K562 (cell line): Measurements from ENCODE around the gene AAR2. TPM values are rescaled to one million over a fixed set of nuclear protein-coding genes. Genes with fewer than 3 reads are reported as not detected.

Experiments used
- ATAC-seq: fragments of 200-7000 bp; cut with Tn5 transposase; 3 replicates; pipeline ENCODE4 v1.9.1; 2020; ENCODE audit warnings: moderate library complexity
- BruUV-seq: library from RNA; stranded (reverse); fragments of 400-500 nt; replicated peaks from 2 replicates; lab custom pipeline; 2021; lab: Mats Ljungman, UMichigan
- CTCF ChIA-PET: fragments of 300-600 bp; formaldehyde crosslinking; extraction: SDS; loops from one replicate; lab custom pipeline; 2021; ENCODE audit warnings: low intra/inter-chr PET ratio; lab: Yijun Ruan, JAX
- POLR2A ChIA-PET: fragments of 300-600, 350-650 bp; sonication (Branson Sonifier 250); formaldehyde crosslinking; extraction: SDS; loops from one replicate; lab custom pipeline; 2021; ENCODE audit warnings: antibody characterized with exemption, inconsistent platforms; lab: Yijun Ruan, JAX
- DNase-seq, 4 experiments: peaks; one replicate each; pipeline versions ENCODE4 v3.0.0 to v3.0.0-alpha.2; 2011 to 2018; ENCODE audit warnings: low spot score in 3 of 4, mixed read lengths in 3 of 4; ENCODE audit errors: extremely low read depth in 1 of 4
- FAIRE-seq: peaks from 2 replicates; lab custom pipeline; 2011; peaks lifted over from hg19 to GRCh38; lab: Jason Lieb, UNC
- H2AFZ ChIP-seq: 2 replicates; pipeline ENCODE4 v1.6.0; 2011; ENCODE audit warnings: low read depth, low read length, control low read depth, inconsistent platforms
- H3K27ac ChIP-seq: fragments of 200-600 bp; 3 replicates; pipeline ENCODE4 v1.8.0; 2011; ENCODE audit warnings: low read depth, mild to moderate bottlenecking, control low read depth, inconsistent platforms, low read length, moderate library complexity, mixed read lengths; ENCODE audit errors: extremely low read depth
- H3K27me3 ChIP-seq, 2 experiments: fragments of 300-600 bp in 1 of 2; 2 replicates in 1 of 2; 3 replicates in 1 of 2; pipeline versions ENCODE4 v1.6.0 to v1.8.0; 2011; ENCODE audit warnings: inconsistent platforms in 2 of 2, low read length in 2 of 2, mild to moderate bottlenecking in 1 of 2, mixed read lengths in 1 of 2, moderate library complexity in 1 of 2; ENCODE audit not compliant: control insufficient read depth in 2 of 2, insufficient read depth in 2 of 2
- H3K36me3 ChIP-seq: fragments of 300-600 bp; 3 replicates; pipeline ENCODE4 v1.8.0; 2011; ENCODE audit warnings: mild to moderate bottlenecking, low read length, inconsistent platforms; ENCODE audit not compliant: control insufficient read depth, insufficient read depth
- H3K4me1 ChIP-seq, 2 experiments: fragments of 200-600 bp in 1 of 2; replicated peaks in 1 of 2; 2 replicates in 1 of 2; 3 replicates in 1 of 2; pipeline versions ENCODE4 v1.5.1 to v1.8.0; 2011; ENCODE audit warnings: inconsistent platforms in 2 of 2, low read length in 2 of 2, mild to moderate bottlenecking in 1 of 2, mixed read lengths in 1 of 2, moderate library complexity in 1 of 2; ENCODE audit not compliant: control insufficient read depth in 2 of 2, insufficient read depth in 2 of 2
- H3K4me2 ChIP-seq: 2 replicates; pipeline ENCODE4 v1.6.1; 2011; ENCODE audit warnings: low read length, control low read depth, inconsistent platforms, mixed read lengths; ENCODE audit not compliant: insufficient read depth
- H3K4me3 ChIP-seq: fragments of 200-600 bp; sonication (generic), shearing (Covaris generic); 2 replicates; pipeline ENCODE4 v1.5.1; 2016; ENCODE audit warnings: control low read depth, inconsistent platforms
- H3K79me2 ChIP-seq: fragments of 200-600 bp; 3 replicates; pipeline ENCODE4 v1.8.0; 2011; ENCODE audit warnings: low read length, inconsistent platforms; ENCODE audit not compliant: control insufficient read depth, insufficient read depth
- H3K9ac ChIP-seq, 2 experiments: 2 replicates each; pipeline versions ENCODE4 v1.6.0 to v1.6.1; 2011; ENCODE audit warnings: low read depth in 2 of 2, low read length in 2 of 2, control low read depth in 1 of 2, inconsistent platforms in 1 of 2, mild to moderate bottlenecking in 1 of 2, mixed read lengths in 1 of 2; ENCODE audit not compliant: insufficient read depth in 1 of 2
- H3K9me1 ChIP-seq: one replicate; pipeline ENCODE4 v1.6.0; 2011; ENCODE audit warnings: inconsistent platforms, mild to moderate bottlenecking, low read length, moderate library complexity; ENCODE audit not compliant: control insufficient read depth, insufficient read depth
- H3K9me3 ChIP-seq: replicated peaks from 2 replicates; pipeline ENCODE4 v1.5.1; 2011; ENCODE audit warnings: low read depth, low read length, inconsistent platforms; ENCODE audit not compliant: control insufficient read depth, insufficient read depth
- H4K20me1 ChIP-seq: replicated peaks from 2 replicates; pipeline ENCODE4 v1.6.1; 2011; ENCODE audit warnings: low read length, inconsistent platforms, mixed read lengths; ENCODE audit not compliant: control insufficient read depth, insufficient read depth
- BRF1 ChIP-seq: IDR thresholded peaks from 3 replicates; pipeline ENCODE4 v1.6.1; 2011; ENCODE audit warnings: borderline replicate concordance, mild to moderate bottlenecking; ENCODE audit not compliant: insufficient read length; ENCODE audit errors: extremely low read depth
- MAFG ChIP-seq: fragments of 450-650 bp; conservative IDR thresholded peaks from 2 replicates; pipeline ENCODE4 v1.6.1; 2016; ENCODE audit warnings: missing genetic modification characterization, missing compliant biosample characterization
- RBM17 ChIP-seq: fragments of 200-400 bp; formaldehyde crosslinking; IDR thresholded peaks from 2 replicates; pipeline ENCODE4 v1.6.1; 2017; ENCODE audit warnings: low read depth, mild to moderate bottlenecking, low read length, borderline replicate concordance
- ZBTB17 ChIP-seq: fragments of 450-650 bp; formaldehyde crosslinking; IDR thresholded peaks from 2 replicates; pipeline ENCODE4 v1.4.0; 2020; ENCODE audit warnings: mild to moderate bottlenecking
- ZC3H11A ChIP-seq: IDR thresholded peaks from 2 replicates; pipeline ENCODE4 v1.6.1; 2012; ENCODE audit warnings: low read depth, low read length, improper control_type of control experiment
- ZNF253 ChIP-seq: fragments of 250-450 bp; sonication (Bioruptor Pico); conservative IDR thresholded peaks from 2 replicates; pipeline ENCODE4 v1.6.1; 2021; ENCODE audit warnings: mild to moderate bottlenecking
- WGBS: fragments of 100-300 bp; shearing (Covaris generic); methylation state at CpG from one replicate; pipeline ENCODE4 v1.1.6; 2016; ENCODE audit warnings: low coverage, mixed read lengths; ENCODE audit not compliant: insufficient coverage; ENCODE audit errors: missing lambda C conversion rate; 5-methylcytosine and 5-hydroxymethylcytosine counted together
- in situ Hi-C: fragments of 300-500 bp; cut with MboI; formaldehyde crosslinking; loops from 4 replicates; pipeline ENCODE4 v1.15.0; 2018; ENCODE audit warnings: inconsistent platforms, mixed read lengths
- intact Hi-C: fragments of 100-400 bp; cut with micrococcal nuclease; formaldehyde crosslinking; loops from 2 replicates; pipeline ENCODE4 v1.14.2; 2022
- polyA plus RNA-seq, 8 experiments: library from polyadenylated mRNA; depleted of rRNA in 4 of 8; stranded (reverse) in 5 of 8; unstranded in 3 of 8; fragments of >200 nt; fragmentation: Nextera tagmentation in 2 of 8; fragmentation: Illumina TruSeq in 1 of 8; extraction: Ambion mirVana in 2 of 8; extraction: Trizol in 1 of 8; gene quantifications; 2 replicates each; pipeline versions ENCODE4 v1.2.1 to v1.2.3, GENCODE V29; 2011 to 2014; ENCODE audit warnings: inconsistent platforms in 1 of 8, missing spikeins in 1 of 8
- total RNA-seq, 7 experiments: library from RNA; depleted of rRNA in 6 of 7; stranded (reverse); fragments of >200 nt in 6 of 7; fragmentation: Illumina TruSeq in 2 of 7; extraction: Trizol in 2 of 7; gene quantifications; 2 replicates each; pipeline versions ENCODE4 v1.2.1 to v1.2.3, GENCODE V29; 2011 to 2021; ENCODE audit warnings: low replicate concordance in 1 of 7
- TF ChIP-seq, protein P1 (sequence below), 2 experiments: fragments of 450-650 bp; IDR thresholded peaks; 2 replicates each; pipeline ENCODE4 v1.6.1; 2016
- TF ChIP-seq, protein P2 (sequence below): fragments of 250-450 bp; sonication (Bioruptor Pico); IDR thresholded peaks from 2 replicates; pipeline ENCODE4 v1.9.0; 2021; ENCODE audit warnings: mild to moderate bottlenecking, inconsistent platforms

AAR2 gene
- total and polyA plus RNA-seq, 9 of the 15 experiments (the other 6 are each of a cell fraction or from before 2014, with no cell fraction given), result 6.5 to 36.2 (median 24.7) TPM

- ChIA-PET CTCF (no interaction called here), POLR2A (interaction anchor here (0.5 kb wide), 1 partner anchor 128 kb away, joined by 4 read pairs; no protein-coding TSS in a partner anchor)
- no peak overlapping the region for H3K9ac ChIP-seq
- TF ChIP-seq ZBTB17 (CRISPR knock-in tag) (peak; percentile 92), ZNF253 (CRISPR knock-in tag) (no peak), ZC3H11A (no peak), BRF1 (no peak), RBM17 (no peak), MAFG (tag) (peak; percentile 43; the same call in 1 of the 2 replicates)
- TF ChIP-seq, protein P1, sequence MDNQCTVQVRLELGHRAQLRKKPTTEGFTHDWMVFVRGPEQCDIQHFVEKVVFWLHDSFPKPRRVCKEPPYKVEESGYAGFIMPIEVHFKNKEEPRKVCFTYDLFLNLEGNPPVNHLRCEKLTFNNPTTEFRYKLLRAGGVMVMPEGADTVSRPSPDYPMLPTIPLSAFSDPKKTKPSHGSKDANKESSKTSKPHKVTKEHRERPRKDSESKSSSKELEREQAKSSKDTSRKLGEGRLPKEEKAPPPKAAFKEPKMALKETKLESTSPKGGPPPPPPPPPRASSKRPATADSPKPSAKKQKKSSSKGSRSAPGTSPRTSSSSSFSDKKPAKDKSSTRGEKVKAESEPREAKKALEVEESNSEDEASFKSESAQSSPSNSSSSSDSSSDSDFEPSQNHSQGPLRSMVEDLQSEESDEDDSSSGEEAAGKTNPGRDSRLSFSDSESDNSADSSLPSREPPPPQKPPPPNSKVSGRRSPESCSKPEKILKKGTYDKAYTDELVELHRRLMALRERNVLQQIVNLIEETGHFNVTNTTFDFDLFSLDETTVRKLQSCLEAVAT (IDR thresholded peaks at IDR 0.05), result peak in 1 of 2 experiments; percentile 73; a peak in 1 of 4 replicates
- TF ChIP-seq, protein P2, sequence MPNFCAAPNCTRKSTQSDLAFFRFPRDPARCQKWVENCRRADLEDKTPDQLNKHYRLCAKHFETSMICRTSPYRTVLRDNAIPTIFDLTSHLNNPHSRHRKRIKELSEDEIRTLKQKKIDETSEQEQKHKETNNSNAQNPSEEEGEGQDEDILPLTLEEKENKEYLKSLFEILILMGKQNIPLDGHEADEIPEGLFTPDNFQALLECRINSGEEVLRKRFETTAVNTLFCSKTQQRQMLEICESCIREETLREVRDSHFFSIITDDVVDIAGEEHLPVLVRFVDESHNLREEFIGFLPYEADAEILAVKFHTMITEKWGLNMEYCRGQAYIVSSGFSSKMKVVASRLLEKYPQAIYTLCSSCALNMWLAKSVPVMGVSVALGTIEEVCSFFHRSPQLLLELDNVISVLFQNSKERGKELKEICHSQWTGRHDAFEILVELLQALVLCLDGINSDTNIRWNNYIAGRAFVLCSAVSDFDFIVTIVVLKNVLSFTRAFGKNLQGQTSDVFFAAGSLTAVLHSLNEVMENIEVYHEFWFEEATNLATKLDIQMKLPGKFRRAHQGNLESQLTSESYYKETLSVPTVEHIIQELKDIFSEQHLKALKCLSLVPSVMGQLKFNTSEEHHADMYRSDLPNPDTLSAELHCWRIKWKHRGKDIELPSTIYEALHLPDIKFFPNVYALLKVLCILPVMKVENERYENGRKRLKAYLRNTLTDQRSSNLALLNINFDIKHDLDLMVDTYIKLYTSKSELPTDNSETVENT (CRISPR knock-in tag), result no peak
- H3K9me1 ChIP-seq, result no peaks in the 10 kb centered on the region
- intact Hi-C loops, result no loop called here
- no TSS peak for BruUV-seq
- ATAC-seq (peak; percentile 68), DNase-seq (peak in 1 of 4 experiments; percentile 11), FAIRE-seq (no peak)
- no peaks in the 10 kb centered on the region for H3K36me3 ChIP-seq
- WGBS, result 3% methylated on average over 6 of the region's 6 CpGs
- no peak overlapping the region for H3K4me2 ChIP-seq
- H4K20me1 ChIP-seq, result no peaks in the 10 kb centered on the region
- H3K27me3 ChIP-seq, result peaks cover 13 to 57% of the 10 kb centered on the region in 2 experiments
- H3K4me1 ChIP-seq, result no peaks in the 10 kb centered on the region
- H2AFZ ChIP-seq, result no peak overlapping the region
- H3K4me3 ChIP-seq, result no peak overlapping the region
- no peaks in the 10 kb centered on the region for H3K9me3 ChIP-seq
- no peak overlapping the region for H3K27ac ChIP-seq
- in situ Hi-C loops, result no loop called here
- no peaks in the 10 kb centered on the region for H3K79me2 ChIP-seq
These were observed 7.5 kb upstream of the AAR2 start for GRCh38 chr20:36228770-36229169.
